ENCODE data around the gene SPATA31A1.
"Not testable (repeated sequence)": the region's sequence is repeated elsewhere in the genome, so short reads cannot be mapped to it uniquely, and the experiment has no call there.

The SPATA31A1 gene

GRCh38 chr9:39355369-39355768 is at the start of gene SPATA31A1:
Gene SPATA31A1 (plus strand): TSS chr9:39355669. CDS start chr9:39355731, 62 bp downstream.
- not testable (repeated sequence) for DNase-seq (ENCODE audit: low read depth)

- not testable (repeated sequence) for DNase-seq (ENCODE audit: low read depth)
Measured at GRCh38 chr9:39407261-39408204, 52.1 kb downstream of the SPATA31A1 start.

- not testable (repeated sequence) for DNase-seq (ENCODE audit: low read depth)
Measured at GRCh38 chr9:39411254-39411940, 55.9 kb downstream of the SPATA31A1 start.
